Stimulated activated CD8-positive, alpha-beta memory T cell treated with anti-CD3 and anti-CD28 coated beads, Interleukin-7, amount 100 ng/mL, for 48 hours (primary cell): ENCODE results near the gene NR3C2.

Experiments
- DNase-seq, 2 donors: peaks; one replicate each; pipeline ENCODE4 v3.0.0-alpha.2; 2020; ENCODE audit warnings: low read depth in 1 of 2; ENCODE audit errors: extremely low read depth in 1 of 2

NR3C2 gene

GRCh38 chr4:148373093-148373492 is 69.1 kb downstream of the NR3C2 start:
- DNase-seq: no peak

GRCh38 chr4:148369919-148370318 is 72.3 kb downstream of the NR3C2 start:
- DNase-seq: no peak

- DNase-seq: no peak
Measured at GRCh38 chr4:148367756-148368155, 74.5 kb downstream of the NR3C2 start.

DNA sequence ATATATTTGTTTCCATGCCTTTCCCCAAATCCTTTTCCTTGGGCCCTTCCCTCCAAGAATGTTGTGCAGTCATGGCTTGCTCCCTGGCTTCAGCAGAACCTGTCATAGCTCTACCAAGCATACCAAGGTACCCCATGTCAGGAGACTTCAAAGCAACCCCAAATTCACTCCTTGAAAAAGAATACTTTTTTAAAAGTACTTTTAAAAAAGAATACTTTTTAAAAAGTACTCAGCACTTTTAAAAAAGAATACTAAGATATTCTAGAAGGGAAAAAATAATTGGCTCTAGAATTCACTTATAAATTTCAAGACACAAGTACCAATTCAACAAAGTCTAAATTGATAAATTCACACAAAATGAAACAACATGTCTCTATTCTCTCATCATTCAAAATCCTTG is 76.0 kb downstream of the NR3C2 start:
- no peak for DNase-seq

GRCh38 chr4:148364525-148364924 is 77.7 kb downstream of the NR3C2 start:
- DNase-seq: no peak

DNA sequence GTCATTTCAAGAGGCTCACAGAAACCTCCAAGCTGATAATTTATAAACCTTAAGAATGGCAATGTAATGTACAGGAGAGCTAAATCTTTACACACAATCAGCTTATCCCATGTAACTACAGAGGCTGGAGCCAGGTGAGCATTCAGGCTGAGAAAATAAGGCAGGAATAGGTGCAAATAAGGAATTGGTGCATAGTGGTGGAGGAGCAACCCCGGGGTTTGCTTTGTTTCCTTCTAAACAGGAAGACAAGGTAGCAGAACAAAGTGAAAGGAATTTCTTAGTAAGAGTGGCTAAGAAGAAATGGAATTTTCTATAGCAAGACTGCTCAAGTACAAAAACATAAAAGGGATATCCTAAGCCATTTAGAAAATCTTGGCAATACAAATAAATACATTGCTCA is 82.4 kb downstream of the NR3C2 start:
- no peak for DNase-seq

DNA sequence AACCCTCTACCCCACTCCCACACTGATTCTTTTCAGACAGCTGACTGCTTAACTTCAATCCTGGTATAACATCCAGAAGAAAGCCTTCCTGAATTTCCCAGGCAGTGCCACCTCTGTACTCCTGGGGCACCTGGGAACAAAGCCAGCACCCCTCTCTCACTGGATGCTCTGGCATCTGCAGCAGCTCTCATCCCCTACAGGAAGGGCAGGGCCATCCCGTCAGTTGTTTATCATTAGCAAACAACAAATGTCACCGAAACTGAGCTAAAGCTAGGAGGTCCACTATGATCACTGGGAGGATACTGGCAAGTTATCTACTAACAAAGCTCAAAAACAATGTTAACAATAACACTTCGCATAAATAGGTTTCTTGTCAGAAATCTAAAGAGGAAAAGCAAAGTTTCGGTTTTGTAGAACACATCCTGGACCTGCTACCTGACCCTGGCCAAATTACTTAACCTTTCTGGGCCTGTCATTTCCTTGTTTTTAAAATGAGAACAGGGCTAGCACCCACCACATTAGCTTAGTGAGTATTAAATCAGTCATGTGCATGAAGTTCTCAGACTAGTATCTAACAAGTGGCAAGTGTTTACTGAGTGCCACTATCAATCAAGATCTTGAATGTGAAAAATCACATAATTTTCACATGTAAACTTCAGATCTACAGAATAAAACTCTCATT is 86.6 kb downstream of the NR3C2 start:
- no peak for DNase-seq

DNA sequence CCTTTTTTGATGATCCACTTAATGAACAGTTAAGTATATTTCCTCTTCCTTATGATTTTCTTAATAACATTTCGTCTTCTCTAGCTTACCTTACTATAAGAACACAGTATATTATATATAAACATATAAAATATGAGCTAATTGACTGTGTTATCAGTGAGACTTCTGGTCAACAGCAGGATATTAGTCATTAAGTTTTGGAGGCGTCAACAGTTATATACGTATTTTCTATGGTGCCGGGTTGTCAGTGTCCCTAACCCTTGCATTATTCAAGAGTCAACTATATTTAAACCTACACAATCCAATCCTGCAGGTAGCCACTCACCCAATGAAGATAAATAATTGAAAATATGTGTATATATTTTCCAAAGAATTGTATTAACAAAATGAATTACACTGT is 88.0 kb downstream of the NR3C2 start:
- DNase-seq: no peak

GRCh38 chr4:148353571-148353970 is 88.6 kb downstream of the NR3C2 start:
- DNase-seq: no peak

DNA sequence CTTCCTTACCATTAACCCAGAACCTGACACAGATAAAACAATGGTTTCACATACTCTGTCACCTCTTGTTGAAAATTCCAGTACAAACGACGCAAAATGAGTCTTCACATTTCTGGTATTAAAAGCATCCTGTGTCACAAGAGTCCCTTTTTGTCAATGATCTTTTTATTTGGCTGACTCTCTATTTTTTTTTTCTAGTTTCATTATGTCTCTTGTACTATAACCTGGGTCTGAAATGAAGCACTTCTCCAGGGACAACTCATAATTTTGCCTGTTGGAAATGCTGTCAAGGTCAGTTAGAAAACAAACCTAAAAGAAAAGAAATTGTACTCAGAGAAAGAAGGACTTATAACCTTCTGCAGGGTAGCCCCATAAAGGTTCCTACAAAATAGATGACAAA is 93.1 kb downstream of the NR3C2 start:
- no peak for DNase-seq

DNA sequence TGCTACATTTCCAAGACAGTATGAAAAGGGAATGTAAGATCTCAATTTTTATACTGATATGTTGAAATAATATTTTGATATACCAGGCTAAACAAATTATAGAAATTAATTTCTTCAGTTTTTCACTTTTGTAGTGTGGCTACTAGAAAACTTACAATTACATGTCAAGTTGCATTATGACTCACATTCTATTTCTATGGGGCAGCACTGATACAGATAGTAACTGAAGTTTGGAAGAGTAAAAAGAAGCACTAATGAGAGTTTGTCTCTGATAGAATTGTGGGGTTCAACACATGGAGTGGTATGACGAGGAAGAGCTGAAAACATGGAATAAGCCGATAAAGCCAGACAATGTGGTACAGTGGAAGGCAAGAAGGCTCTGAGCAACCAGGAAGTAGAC is 95.6 kb downstream of the NR3C2 start:
- DNase-seq: no peak

- no peak for DNase-seq
Measured at GRCh38 chr4:148345509-148345908, 96.7 kb downstream of the NR3C2 start.

GRCh38 chr4:148344941-148345340 is 97.3 kb downstream of the NR3C2 start:
- no peak for DNase-seq

DNA sequence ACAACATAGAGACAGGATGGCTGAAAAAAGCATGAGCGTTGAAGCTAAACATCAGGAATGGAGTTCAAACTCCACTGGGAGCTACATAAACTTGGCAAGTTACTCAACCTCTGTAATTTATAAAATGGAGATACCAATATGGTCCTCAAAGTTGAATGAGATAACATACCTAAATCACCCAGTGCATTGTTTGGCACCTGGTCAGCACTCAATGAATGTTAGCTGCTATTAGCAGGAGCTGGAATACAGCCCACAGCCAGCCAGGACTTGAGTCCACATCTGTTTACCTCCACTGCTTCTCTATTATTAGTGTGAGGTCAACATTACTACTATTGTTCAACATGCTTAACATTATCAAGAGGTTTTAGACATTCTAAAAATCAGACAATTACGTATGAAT is 97.9 kb downstream of the NR3C2 start:
- DNase-seq: no peak

GRCh38 chr4:148341980-148342800 is 100.0 kb downstream of the NR3C2 start:
- no peak for DNase-seq

DNA sequence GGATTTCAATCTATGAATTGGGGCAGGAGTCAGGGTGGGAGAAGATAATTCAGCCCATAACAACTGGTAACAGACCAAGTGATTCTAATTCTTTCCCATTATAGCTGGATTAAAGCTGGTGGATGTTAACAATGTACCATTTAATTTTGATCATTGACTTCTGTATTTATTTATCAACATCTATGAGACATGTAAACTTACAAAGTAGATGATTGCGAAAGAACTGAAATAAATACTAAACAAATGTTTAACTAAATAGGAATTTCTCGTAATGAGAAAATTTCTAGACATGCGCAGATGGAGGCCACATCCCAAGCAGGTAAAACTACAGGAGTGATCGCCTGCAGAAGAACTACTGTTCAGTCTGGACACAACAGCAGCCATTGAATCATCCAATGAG is 107.1 kb downstream of the NR3C2 start:
- DNase-seq: no peak

DNA sequence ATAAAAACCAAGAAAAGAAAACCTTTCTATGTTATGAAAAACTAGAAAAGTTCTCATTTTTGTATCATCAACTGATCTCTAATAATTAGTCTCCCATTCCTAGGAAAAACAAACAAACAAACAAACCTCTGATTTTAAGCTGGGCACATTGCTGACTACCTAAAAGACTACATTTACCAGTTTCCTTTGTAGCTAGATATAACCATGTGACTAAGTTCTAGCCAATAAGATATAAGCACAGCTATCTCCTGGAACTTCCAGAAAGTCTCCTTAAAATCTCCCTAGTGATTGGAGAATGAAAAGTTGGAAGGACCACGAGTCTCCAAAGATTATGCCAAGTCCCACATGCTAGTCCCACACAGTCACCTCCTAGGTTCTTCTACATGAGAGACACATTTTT is 108.9 kb downstream of the NR3C2 start:
- no peak for DNase-seq

DNA sequence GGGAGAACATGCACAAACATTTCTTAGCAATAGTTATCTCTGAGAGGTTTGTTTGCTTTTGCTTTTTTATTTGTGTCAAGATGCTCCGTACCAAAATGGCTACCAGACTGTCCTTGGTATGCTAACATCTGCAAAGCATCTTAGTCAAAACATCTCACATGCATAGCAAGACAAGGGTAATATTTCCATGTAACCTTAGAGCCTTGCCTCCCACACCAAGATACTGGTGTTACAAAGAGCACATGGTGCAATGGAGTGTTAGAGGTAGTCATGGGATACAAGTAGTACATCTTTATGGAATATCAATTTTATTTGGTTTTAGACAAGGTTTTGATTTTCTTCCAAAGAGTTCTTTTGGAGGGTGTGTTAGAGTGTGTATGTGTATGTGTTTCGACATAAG is 109.7 kb downstream of the NR3C2 start:
- no peak for DNase-seq

GRCh38 chr4:148330724-148331123 is 111.5 kb downstream of the NR3C2 start:
- no peak for DNase-seq

- no peak for DNase-seq
Measured at GRCh38 chr4:148330161-148330560, 112.1 kb downstream of the NR3C2 start.

GRCh38 chr4:148329751-148330150 is 112.5 kb downstream of the NR3C2 start:
- no peak for DNase-seq

DNA sequence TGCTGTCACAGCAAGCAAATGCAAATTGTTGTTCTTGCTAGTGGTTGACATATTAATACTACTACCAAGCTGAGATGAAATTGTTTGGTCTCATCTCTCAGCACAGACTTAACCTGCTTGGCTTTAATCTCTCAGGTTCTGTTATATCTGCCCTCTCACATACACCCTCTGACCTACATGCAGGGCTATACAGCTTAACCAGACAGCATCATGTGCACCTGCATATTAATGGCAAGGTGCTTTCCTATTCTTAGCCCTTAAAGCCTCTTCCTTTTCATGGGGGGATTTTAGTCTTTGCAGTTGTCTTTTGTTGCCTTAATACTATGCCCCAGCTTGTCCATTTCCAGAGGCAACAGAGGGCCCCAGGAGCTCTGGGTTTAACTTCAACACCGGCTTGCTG is 114.5 kb downstream of the NR3C2 start:
- no peak for DNase-seq
